ENCODE measurements around the gene ZMIZ1.

GRCh38 chr10:79322616-79323543 is 254.1 kb downstream of the ZMIZ1 start:
- no peak for TF ChIP-seq ZFX (IDR thresholded peaks at IDR 0.05; ENCODE audit: borderline replicate concordance)
- TF ChIP-seq, protein P1, sequence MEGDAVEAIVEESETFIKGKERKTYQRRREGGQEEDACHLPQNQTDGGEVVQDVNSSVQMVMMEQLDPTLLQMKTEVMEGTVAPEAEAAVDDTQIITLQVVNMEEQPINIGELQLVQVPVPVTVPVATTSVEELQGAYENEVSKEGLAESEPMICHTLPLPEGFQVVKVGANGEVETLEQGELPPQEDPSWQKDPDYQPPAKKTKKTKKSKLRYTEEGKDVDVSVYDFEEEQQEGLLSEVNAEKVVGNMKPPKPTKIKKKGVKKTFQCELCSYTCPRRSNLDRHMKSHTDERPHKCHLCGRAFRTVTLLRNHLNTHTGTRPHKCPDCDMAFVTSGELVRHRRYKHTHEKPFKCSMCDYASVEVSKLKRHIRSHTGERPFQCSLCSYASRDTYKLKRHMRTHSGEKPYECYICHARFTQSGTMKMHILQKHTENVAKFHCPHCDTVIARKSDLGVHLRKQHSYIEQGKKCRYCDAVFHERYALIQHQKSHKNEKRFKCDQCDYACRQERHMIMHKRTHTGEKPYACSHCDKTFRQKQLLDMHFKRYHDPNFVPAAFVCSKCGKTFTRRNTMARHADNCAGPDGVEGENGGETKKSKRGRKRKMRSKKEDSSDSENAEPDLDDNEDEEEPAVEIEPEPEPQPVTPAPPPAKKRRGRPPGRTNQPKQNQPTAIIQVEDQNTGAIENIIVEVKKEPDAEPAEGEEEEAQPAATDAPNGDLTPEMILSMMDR (IDR thresholded peaks at IDR 0.05): no peak
